A673 (cell line): ENCODE data around the gene DHX29.

Source experiments
- CTCF ChIP-seq: fragments of 300-800, 200-600 bp; sonication (generic); conservative IDR thresholded peaks from 2 replicates; pipeline ENCODE4 v1.5.1; 2017; ENCODE audit warnings: low read depth, mild to moderate bottlenecking, antibody characterized with exemption, low read length, moderate library complexity, mixed read lengths
- EZH2 ChIP-seq: fragments of 200-600 bp; sonication (generic); IDR thresholded peaks from 2 replicates; pipeline ENCODE4 v1.6.1; 2017; ENCODE audit warnings: borderline replicate concordance, low read depth, mild to moderate bottlenecking, mixed read lengths, antibody characterized with exemption, low read length; ENCODE audit not compliant: poor library complexity, severe bottlenecking

- no peak for TF ChIP-seq CTCF
- TF ChIP-seq EZH2: no peak
Observed at GRCh38 chr5:55319491-55319890, 12.0 kb upstream of the DHX29 start.
